A549 (cell line): ENCODE results near the gene PEA15. TPM values are rescaled to one million over a fixed set of nuclear protein-coding genes. Genes with fewer than 3 reads are reported as not detected.
A peak's percentile ranks its signal among the peaks of the same experiment; 100 is the strongest.

ENCODE experiments used
- ATAC-seq, 2 experiments: fragments of 200-7000 bp in 1 of 2; fragments of >200 bp in 1 of 2; cut with Nextera tagmentation in 1 of 2; cut with Tn5 transposase in 1 of 2; 3 replicates each; pipeline versions ENCODE4 v1.8.0 to v1.9.1; 2018 to 2020; ENCODE audit warnings: mild to moderate bottlenecking in 1 of 2, moderate library complexity in 1 of 2
- CTCF ChIA-PET: fragments of 300-600 bp; sonication (Branson Sonifier 250); formaldehyde crosslinking; extraction: SDS; loops from one replicate; lab custom pipeline; 2021; ENCODE audit warnings: antibody characterized with exemption, inconsistent platforms; lab: Yijun Ruan, JAX
- POLR2A ChIA-PET: fragments of 350-600 bp; formaldehyde crosslinking; extraction: SDS; loops from one replicate; lab custom pipeline; 2021; ENCODE audit warnings: antibody characterized with exemption, inconsistent platforms; lab: Yijun Ruan, JAX
- DNase-seq, 2 experiments: peaks; one replicate each; pipeline versions ENCODE4 v3.0.0 to v3.0.0-alpha.2; 2011 to 2016; ENCODE audit warnings: low read depth in 1 of 2, low spot score in 1 of 2
- FAIRE-seq: peaks from 2 replicates; lab custom pipeline; 2011; peaks lifted over from hg19 to GRCh38; lab: Jason Lieb, UNC
- H3K27ac ChIP-seq, 2 experiments: fragments of >200 bp; sonication (Bioruptor Twin); formaldehyde crosslinking; 3 replicates each; pipeline ENCODE4 v1.5.1; 2016 to 2017
- H3K4me1 ChIP-seq: fragments of >200 bp; sonication (Bioruptor Twin); formaldehyde crosslinking; 3 replicates; pipeline ENCODE4 v1.6.1; 2016
- H3K4me2 ChIP-seq: fragments of >200 bp; sonication (Bioruptor Twin); formaldehyde crosslinking; 3 replicates; pipeline ENCODE4 v1.6.1; 2016
- H3K4me3 ChIP-seq: fragments of >200 bp; sonication (Bioruptor Twin); formaldehyde crosslinking; 3 replicates; pipeline ENCODE4 v1.5.1; 2016
- H3K9me3 ChIP-seq: fragments of >200 bp; sonication (Bioruptor Twin); formaldehyde crosslinking; 3 replicates; pipeline ENCODE4 v1.6.1; 2016
- ATOH8 ChIP-seq: fragments of 250-450 bp; sonication (Bioruptor Pico); IDR thresholded peaks from 2 replicates; pipeline ENCODE4 v1.5.0; 2020; ENCODE audit warnings: low read depth, mild to moderate bottlenecking, moderate library complexity
- BHLHE40 ChIP-seq: IDR thresholded peaks from 2 replicates; pipeline ENCODE4 v1.6.1; 2012; ENCODE audit warnings: low read depth, low read length, inconsistent platforms
- CBX8 ChIP-seq: fragments of 200-600 bp; sonication (generic); IDR thresholded peaks from 2 replicates; pipeline ENCODE4 v1.6.1; 2016
- EHF ChIP-seq: fragments of 250-450 bp; sonication (Bioruptor Pico); IDR thresholded peaks from 2 replicates; pipeline ENCODE4 v1.5.0; 2020; ENCODE audit warnings: mild to moderate bottlenecking
- EHMT2 ChIP-seq: fragments of 200-600 bp; sonication (generic); IDR thresholded peaks from 2 replicates; pipeline ENCODE4 v1.6.1; 2016; ENCODE audit warnings: antibody characterized with exemption, low read depth, mild to moderate bottlenecking, moderate library complexity
- ELK1 ChIP-seq: fragments of 150-350 bp; IDR thresholded peaks from 2 replicates; pipeline ENCODE4 v1.6.1; 2014; ENCODE audit warnings: low read depth, mild to moderate bottlenecking, low read length
- ESRRA ChIP-seq: fragments of 150-350 bp; IDR thresholded peaks from 2 replicates; pipeline ENCODE4 v1.6.1; 2014; ENCODE audit warnings: mild to moderate bottlenecking, low read length, borderline replicate concordance
- FOSB ChIP-seq: fragments of 250-450 bp; sonication (Bioruptor Pico); IDR thresholded peaks from 2 replicates; pipeline ENCODE4 v1.5.0; 2020; ENCODE audit warnings: mild to moderate bottlenecking, moderate library complexity
- FOXS1 ChIP-seq: fragments of 250-450 bp; sonication (Bioruptor Pico); IDR thresholded peaks from 2 replicates; pipeline ENCODE4 v1.5.0; 2020; ENCODE audit warnings: mild to moderate bottlenecking, moderate library complexity
- GATA3 ChIP-seq: IDR thresholded peaks from 2 replicates; pipeline ENCODE4 v1.6.1; 2012; ENCODE audit warnings: borderline replicate concordance
- HDAC2 ChIP-seq: fragments of 200-600 bp; sonication (generic); IDR thresholded peaks from 2 replicates; pipeline ENCODE4 v1.6.1; 2016
- HOXB13 ChIP-seq: fragments of 250-450 bp; sonication (Bioruptor Pico); IDR thresholded peaks from 2 replicates; pipeline ENCODE4 v1.5.0; 2020; ENCODE audit warnings: low read depth, mild to moderate bottlenecking, moderate library complexity
- JUN ChIP-seq, 2 experiments: fragments of >200 bp; sonication (Bioruptor Twin); formaldehyde crosslinking; IDR thresholded peaks; 2 replicates in 1 of 2; 3 replicates in 1 of 2; pipeline ENCODE4 v1.6.1; 2016 to 2017
- JUNB ChIP-seq: fragments of >200 bp; sonication (Bioruptor Twin); formaldehyde crosslinking; IDR thresholded peaks from 2 replicates; pipeline ENCODE4 v1.6.1; 2016
- MAFK ChIP-seq: fragments of 450-650 bp; IDR thresholded peaks from 2 replicates; pipeline ENCODE4 v1.6.1; 2014; ENCODE audit not compliant: partially characterized antibody
- MAX ChIP-seq: IDR thresholded peaks from 2 replicates; pipeline ENCODE4 v1.6.1; 2012
- MAZ ChIP-seq: fragments of 150-350 bp; IDR thresholded peaks from 2 replicates; pipeline ENCODE4 v1.6.1; 2014; ENCODE audit warnings: antibody characterized with exemption, low read depth, low read length, borderline replicate concordance
- MYC ChIP-seq: IDR thresholded peaks from 2 replicates; pipeline ENCODE4 v1.6.1; 2012; ENCODE audit warnings: mild to moderate bottlenecking, inconsistent platforms, low read length, improper control_type of control experiment, borderline replicate concordance
- NFE2L2 ChIP-seq: fragments of 150-350 bp; conservative IDR thresholded peaks from 2 replicates; pipeline ENCODE4 v1.6.1; 2014; ENCODE audit warnings: low read length
- NPAS2 ChIP-seq: fragments of 250-450 bp; sonication (Bioruptor Pico); IDR thresholded peaks from 2 replicates; pipeline ENCODE4 v1.8.0; 2022; ENCODE audit warnings: mild to moderate bottlenecking, moderate library complexity, borderline replicate concordance
- PBX3 ChIP-seq: IDR thresholded peaks from 2 replicates; pipeline ENCODE4 v1.6.1; 2012
- PHF8 ChIP-seq: fragments of 200-600 bp; sonication (generic); IDR thresholded peaks from 2 replicates; pipeline ENCODE4 v1.6.1; 2016; ENCODE audit warnings: low read depth, mild to moderate bottlenecking, antibody characterized with exemption, moderate library complexity, borderline replicate concordance
- POLR2A ChIP-seq: IDR thresholded peaks from 2 replicates; pipeline ENCODE4 v1.6.1; 2012; ENCODE audit warnings: mild to moderate bottlenecking, low read length
- RAD21 ChIP-seq, 2 experiments: fragments of >200 bp in 1 of 2; sonication (Bioruptor Twin) in 1 of 2; formaldehyde crosslinking in 1 of 2; IDR thresholded peaks in 1 of 2; conservative IDR thresholded peaks in 1 of 2; 2 replicates in 1 of 2; 3 replicates in 1 of 2; pipeline ENCODE4 v1.6.1; 2012 to 2018; ENCODE audit warnings: inconsistent platforms in 1 of 2
- RARB ChIP-seq: fragments of 250-450 bp; sonication (Bioruptor Pico); IDR thresholded peaks from 2 replicates; pipeline ENCODE4 v1.8.0; 2021; ENCODE audit warnings: mild to moderate bottlenecking, moderate library complexity
- RCOR1 ChIP-seq: fragments of 150-350 bp; IDR thresholded peaks from 2 replicates; pipeline ENCODE4 v1.6.1; 2014; ENCODE audit warnings: antibody characterized with exemption, low read length, low read depth
- REST ChIP-seq: fragments of 200-600 bp; sonication (generic); IDR thresholded peaks from 2 replicates; pipeline ENCODE4 v1.6.1; 2016; ENCODE audit warnings: antibody characterized with exemption, mild to moderate bottlenecking, moderate library complexity
- RFX5 ChIP-seq: fragments of 450-650 bp; IDR thresholded peaks from 2 replicates; pipeline ENCODE4 v1.7.1; 2014; ENCODE audit warnings: antibody characterized with exemption, mild to moderate bottlenecking, moderate library complexity
- RNF2 ChIP-seq: fragments of 200-600 bp; sonication (generic); IDR thresholded peaks from 2 replicates; pipeline ENCODE4 v1.6.1; 2016; ENCODE audit warnings: low read depth, mild to moderate bottlenecking, antibody characterized with exemption, moderate library complexity, borderline replicate concordance
- SMC3 ChIP-seq: fragments of >200 bp; sonication (Bioruptor Twin); formaldehyde crosslinking; IDR thresholded peaks from 3 replicates; pipeline ENCODE4 v1.6.1; 2018; ENCODE audit warnings: inconsistent platforms
- SREBF2 ChIP-seq: fragments of 450-650 bp; IDR thresholded peaks from 2 replicates; pipeline ENCODE4 v1.6.1; 2014; ENCODE audit warnings: mild to moderate bottlenecking, moderate library complexity
- TP53 ChIP-seq: fragments of 250-450 bp; sonication (Bioruptor Pico); IDR thresholded peaks from 2 replicates; pipeline ENCODE4 v1.5.0; 2021; ENCODE audit warnings: mild to moderate bottlenecking, moderate library complexity
- ZFP36 ChIP-seq: fragments of 450-650 bp; IDR thresholded peaks from 2 replicates; pipeline ENCODE4 v1.6.1; 2014; ENCODE audit warnings: borderline replicate concordance; ENCODE audit not compliant: partially characterized antibody
- ZNF302 ChIP-seq: fragments of 250-450 bp; sonication (Bioruptor Pico); IDR thresholded peaks from 2 replicates; pipeline ENCODE4 v1.9.0; 2021; ENCODE audit warnings: inconsistent platforms, mild to moderate bottlenecking, moderate library complexity
- ZSCAN20 ChIP-seq: fragments of 250-450 bp; sonication (Bioruptor Pico); IDR thresholded peaks from 2 replicates; pipeline ENCODE4 v1.8.0; 2022; ENCODE audit warnings: mild to moderate bottlenecking, moderate library complexity
- WGBS: methylation state at CpG from one replicate; pipeline ENCODE4 v1.1.6; 2017; ENCODE audit errors: missing lambda C conversion rate; 5-methylcytosine and 5-hydroxymethylcytosine counted together
- polyA plus RNA-seq, 4 experiments: library from polyadenylated mRNA; depleted of rRNA in 3 of 4; stranded (reverse); fragments of >200 nt; fragmentation: RNase III in 1 of 4; extraction: RNeasy Plus Mini Kit Qiagen cat#74134 plus additional on column Dnase treatment in 1 of 4; gene quantifications; 2 replicates in 3 of 4; 3 replicates in 1 of 4; pipeline ENCODE4 v1.2.3, GENCODE V29; 2011 to 2017

PEA15 gene
- polyA plus RNA-seq, 2 of the 4 experiments (the other 2 are of a cell fraction) = 115 to 136 TPM

- ChIA-PET POLR2A (interaction anchor here (0.6 to 3.7 kb wide), 11 partner anchors 8 to 161 kb away, joined by 3 to 22 read pairs (median 4); partner anchors contain the start of gene PEX19), CTCF (interaction anchor here (0.8 to 7.1 kb wide), 9 partner anchors 10 to 161 kb away, joined by 3 to 63 read pairs (median 3); no protein-coding TSS in a partner anchor)
- Histone ChIP-seq H3K27ac (peak within 1 kb of the TSS; percentile 96 to 99), H3K4me3 (peak within 1 kb of the TSS; percentile 83), H3K4me1 (peaks cover 36% of the 10 kb centered on the region), H3K4me2 (peak within 1 kb of the TSS; percentile 92), H3K9me3 (no peaks in the 10 kb centered on the region)
- WGBS = under 1% methylated on average over 51 of the region's 67 CpGs
- ATAC-seq (peak; percentile 95 to 96), DNase-seq (peak; percentile 89 to 98), FAIRE-seq (peak; percentile 28)
- TF ChIP-seq RCOR1 (no peak), ELK1 (no peak), EHMT2 (no peak), EHF (CRISPR knock-in tag) (no peak), PBX3 (peak; percentile 30; the same call in 1 of the 2 replicates), SMC3 (no peak), NFE2L2 (no peak), TP53 (no peak), REST (0 out of 2 replicates have a peak, but pooled peaks have one; percentile 41), RFX5 (no peak), HOXB13 (CRISPR knock-in tag) (peak; percentile 33; the same call in 1 of the 2 replicates), POLR2A (peak; percentile 97), RNF2 (no peak), RAD21 (conservative IDR thresholded peaks at IDR 0.05 in 1 of 2, IDR thresholded peaks at IDR 0.05 in 1 of 2) (no peak), ZSCAN20 (CRISPR knock-in tag) (no peak), FOSB (CRISPR knock-in tag) (no peak; the same call in 1 of the 2 replicates), GATA3 (peak; percentile 71), BHLHE40 (no peak), JUNB (no peak), PHF8 (peak; percentile 95), JUN (IDR thresholded peaks at IDR 0.05) (peak; percentile 58 to 94; a peak in 4 of 5 replicates), MAX (peak; percentile 83), HDAC2 (no peak), ZFP36 (no peak), ATOH8 (no peak), CBX8 (no peak), FOXS1 (CRISPR knock-in tag) (no peak), MAFK (no peak), SREBF2 (no peak), ZNF302 (CRISPR knock-in tag) (no peak), ESRRA (no peak), RARB (no peak), MYC (peak; percentile 49; the same call in 1 of the 2 replicates), NPAS2 (CRISPR knock-in tag) (no peak), MAZ (no peak)
Observed at GRCh38 chr1:160261893-160262794, 57.0 kb downstream of the PEA15 start, which contains the start of gene DCAF8. TSS of gene DCAF8 (minus strand) at chr1:160262549. CDS start at chr1:160244008, 18,541 bp downstream.
